HG02763 (cell line): ENCODE measurements around the gene CALCOCO1.

ENCODE experiments used
- ATAC-seq: cut with Tn5 transposase; IDR thresholded peaks from one replicate; pipeline ENCODE4 v1.9.1; 2021; ENCODE audit warnings: mild to moderate bottlenecking, moderate library complexity; ENCODE audit not compliant: unreplicated experiment

CALCOCO1 gene

GRCh38 chr12:53752192-53752601 lies 24.9 kb upstream of the CALCOCO1 start:
- no peak for ATAC-seq

GRCh38 chr12:53751336-53752191 lies 24.3 kb upstream of the CALCOCO1 start, which contains the start of gene CISTR:
CISTR (minus strand) TSS chr12:53751979.
- no peak for ATAC-seq

GRCh38 chr12:53750812-53751335 lies 23.6 kb upstream of the CALCOCO1 start:
- no peak for ATAC-seq

- ATAC-seq, result no peak
Observed at GRCh38 chr12:53749986-53750811, 22.9 kb upstream of the CALCOCO1 start.

- no peak for ATAC-seq
Observed at GRCh38 chr12:53748072-53748840, 21.0 kb upstream of the CALCOCO1 start.

GRCh38 chr12:53747095-53747494 lies 19.8 kb upstream of the CALCOCO1 start:
- no peak for ATAC-seq

GRCh38 chr12:53746592-53747092 lies 19.4 kb upstream of the CALCOCO1 start:
- no peak for ATAC-seq

GRCh38 chr12:53744751-53745150 lies 17.5 kb upstream of the CALCOCO1 start:
- no peak for ATAC-seq

- ATAC-seq, result no peak
Observed at GRCh38 chr12:53744130-53744441, 16.8 kb upstream of the CALCOCO1 start.

GRCh38 chr12:53743266-53744129 lies 16.2 kb upstream of the CALCOCO1 start:
- ATAC-seq, result no peak

- no peak for ATAC-seq
Observed at GRCh38 chr12:53740130-53740491, 12.9 kb upstream of the CALCOCO1 start.

- ATAC-seq, result no peak
Observed at GRCh38 chr12:53739214-53740129, 12.2 kb upstream of the CALCOCO1 start.

GRCh38 chr12:53738406-53739213 lies 11.4 kb upstream of the CALCOCO1 start:
- ATAC-seq, result no peak

GRCh38 chr12:53737951-53738405 lies 10.7 kb upstream of the CALCOCO1 start:
- ATAC-seq, result no peak

- no peak for ATAC-seq
Observed at GRCh38 chr12:53737093-53737808, 10.0 kb upstream of the CALCOCO1 start.

- ATAC-seq, result no peak
Observed at GRCh38 chr12:53736592-53736991, 9.3 kb upstream of the CALCOCO1 start.

- ATAC-seq, result no peak
Observed at GRCh38 chr12:53735556-53735955, 8.3 kb upstream of the CALCOCO1 start.
